AG04449 (cell line): Measurements from ENCODE around the gene CLDN3.

Source experiments
- CTCF ChIA-PET: fragments of 350-600 bp; formaldehyde crosslinking; extraction: SDS; loops from one replicate; lab custom pipeline; 2021; ENCODE audit warnings: antibody characterized with exemption; lab: Yijun Ruan, JAX
- POLR2A ChIA-PET: fragments of 400-600, 350-600 bp; formaldehyde crosslinking; extraction: SDS; loops from one replicate; lab custom pipeline; 2020; ENCODE audit warnings: antibody characterized with exemption, inconsistent platforms; lab: Yijun Ruan, JAX
- DNase-seq: peaks from one replicate; pipeline ENCODE4 v3.0.0-alpha.2; 2010; ENCODE audit warnings: low read depth, low spot score
- H3K4me3 ChIP-seq: 2 replicates; pipeline ENCODE4 v1.5.1; 2011; ENCODE audit warnings: low read depth, mild to moderate bottlenecking, control low read depth, low read length
- CTCF ChIP-seq: IDR thresholded peaks from one replicate; pipeline ENCODE4 v1.5.1; 2011; ENCODE audit warnings: mild to moderate bottlenecking, moderate library complexity, low read length, control low read depth, inconsistent platforms; ENCODE audit not compliant: insufficient read depth; ENCODE audit errors: missing control alignments

Gene CLDN3

GRCh38 chr7:73742753-73743641 is 27.1 kb downstream of the CLDN3 start:
- no peak overlapping the region for H3K4me3 ChIP-seq
- TF ChIP-seq CTCF = no peak
- ChIA-PET POLR2A (no interaction called here), CTCF (interaction anchor here (1.0 to 16.0 kb wide), 3 partner anchors 8 to 137 kb away, joined by 4 to 231 read pairs (median 5); no protein-coding TSS in a partner anchor)
- no peak for DNase-seq

DNA sequence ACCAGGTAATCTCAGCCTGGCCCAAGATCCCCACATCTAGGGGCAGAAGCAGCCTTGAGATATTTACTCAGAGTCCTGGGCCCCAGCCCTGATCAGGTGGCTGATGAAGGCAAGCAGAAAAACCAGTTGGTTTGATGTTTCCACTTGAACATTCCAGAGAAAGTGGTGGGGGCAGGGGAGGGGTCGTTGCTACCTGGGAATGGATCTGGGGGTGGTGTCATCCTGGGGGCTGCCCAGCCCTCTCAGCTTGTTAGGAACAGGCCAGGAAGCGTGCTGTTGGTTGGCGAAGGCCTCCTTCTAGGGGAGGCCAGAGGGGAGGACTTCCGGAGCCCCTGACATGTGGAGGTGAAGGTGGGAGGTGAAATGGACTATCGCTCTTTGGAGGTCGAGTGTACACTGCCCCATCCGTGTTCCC is 27.7 kb downstream of the CLDN3 start:
- DNase-seq = no peak
- CTCF ChIA-PET = interaction anchor here (1.0 to 16.0 kb wide), 2 partner anchors 10 to 137 kb away, joined by 4 to 231 read pairs; no protein-coding TSS in a partner anchor
- POLR2A ChIA-PET = no interaction called here
- no peak for TF ChIP-seq CTCF
- H3K4me3 ChIP-seq = no peak overlapping the region

- DNase-seq = no peak
- no peak for TF ChIP-seq CTCF
- ChIA-PET POLR2A (no interaction called here), CTCF (interaction anchor here (0.7 to 16.0 kb wide), 2 partner anchors 124 to 136 kb away, joined by 3 to 231 read pairs; no protein-coding TSS in a partner anchor)
- H3K4me3 ChIP-seq = no peak overlapping the region
Measured at GRCh38 chr7:73741600-73741999, 28.5 kb downstream of the CLDN3 start.

DNA sequence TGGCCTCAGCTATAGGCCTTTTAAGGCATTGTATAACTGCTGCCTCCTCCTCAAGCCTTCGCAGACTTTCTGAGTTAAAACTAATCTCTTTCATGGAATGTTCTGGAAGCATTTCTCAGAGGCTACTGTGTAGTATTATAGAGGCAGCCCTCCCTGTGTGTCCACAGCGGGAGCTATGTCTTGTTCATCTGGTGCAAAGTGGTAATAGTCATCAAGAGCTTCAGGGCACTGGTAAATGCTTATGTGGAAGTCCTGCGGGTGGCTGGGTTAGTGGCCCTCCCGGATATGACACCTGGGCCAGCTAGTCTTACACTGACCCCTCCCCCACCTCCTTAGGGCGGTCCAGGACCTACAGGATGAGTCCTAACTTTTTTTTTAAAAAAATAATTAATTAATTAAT is 29.3 kb downstream of the CLDN3 start:
- ChIA-PET CTCF (interaction anchor here (16.0 kb wide), 1 partner anchor 135 kb away, joined by 231 read pairs; no protein-coding TSS in a partner anchor), POLR2A (no interaction called here)
- DNase-seq = no peak
- H3K4me3 ChIP-seq = no peak overlapping the region
- no peak for TF ChIP-seq CTCF

GRCh38 chr7:73740212-73740611 is 29.9 kb downstream of the CLDN3 start:
- ChIA-PET POLR2A (interaction anchor here (0.7 kb wide), 1 partner anchor 21 kb away, joined by 3 read pairs; the partner anchor contains the start of gene STX1A), CTCF (interaction anchor here (0.6 to 16.0 kb wide), 2 partner anchors 75 to 135 kb away, joined by 3 to 231 read pairs; no protein-coding TSS in a partner anchor)
- TF ChIP-seq CTCF = no peak
- no peak overlapping the region for H3K4me3 ChIP-seq
- no peak for DNase-seq

DNA sequence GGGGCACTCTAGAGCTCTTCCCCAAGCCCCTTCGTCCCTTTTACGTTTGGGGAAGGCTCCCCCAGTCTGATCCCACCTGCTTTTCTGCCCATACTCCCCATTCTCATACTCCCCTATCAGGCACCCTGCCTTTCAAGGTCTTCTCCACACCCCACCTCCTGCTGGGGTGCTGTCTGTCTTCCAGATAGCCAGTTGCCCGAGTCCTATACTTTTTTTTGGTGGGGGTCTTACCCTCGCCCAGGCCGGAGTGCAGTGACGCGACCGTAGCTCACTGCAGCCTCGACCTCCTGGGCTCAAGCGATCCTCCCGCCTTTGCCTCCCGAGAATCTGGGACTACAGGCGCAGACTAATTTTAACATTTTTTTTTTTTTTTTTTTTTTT is 30.7 kb downstream of the CLDN3 start:
- ChIA-PET POLR2A (interaction anchor here (0.5 to 1.2 kb wide), 2 partner anchors 8 to 179 kb away, joined by 3 to 4 read pairs; no protein-coding TSS in a partner anchor), CTCF (interaction anchor here (0.6 to 16.0 kb wide), 5 partner anchors 15 to 134 kb away, joined by 3 to 231 read pairs (median 3); no protein-coding TSS in a partner anchor)
- peak overlapping the region; percentile 93 for H3K4me3 ChIP-seq
- no peak for TF ChIP-seq CTCF
- no peak for DNase-seq
